Right lobe of liver (tissue), 6 donors: Measurements from ENCODE around the gene DDTL. TPM values are rescaled to one million over a fixed set of nuclear protein-coding genes. Genes with fewer than 3 reads are reported as not detected.

Source experiments
- ATAC-seq, 4 donors: fragments of 200-7000 bp; cut with Tn5 transposase; one replicate each; pipeline ENCODE4 v1.9.1; 2020; ENCODE audit warnings: mild to moderate bottlenecking in 4 of 4, moderate library complexity in 4 of 4
- DNase-seq, 3 donors: peaks; one replicate each; pipeline ENCODE4 v3.0.0-alpha.2; 2020
- H3K27ac ChIP-seq, 3 donors: fragments of 200-600 bp; one replicate each; pipeline ENCODE4 v1.8.0; 2022
- H3K27me3 ChIP-seq, 2 donors: fragments of 200-600 bp; one replicate each; pipeline ENCODE4 v1.8.0; 2022
- H3K36me3 ChIP-seq, 4 donors: fragments of 200-600 bp; sonication (generic) in 1 of 4; one replicate each; pipeline versions ENCODE4 v1.5.1 to v1.8.0; 2017 to 2022; ENCODE audit warnings: control low read depth in 1 of 4
- H3K4me1 ChIP-seq, 4 donors: fragments of 200-600 bp; sonication (generic) in 1 of 4; one replicate each; pipeline versions ENCODE4 v1.5.1 to v1.8.0; 2017 to 2022; ENCODE audit warnings: control low read depth in 1 of 4
- H3K4me3 ChIP-seq, 3 donors: fragments of 200-600 bp; one replicate each; pipeline ENCODE4 v1.8.0; 2022
- H3K9me3 ChIP-seq, 4 donors: fragments of 200-600 bp; sonication (generic) in 1 of 4; one replicate each; pipeline versions ENCODE4 v1.5.1 to v1.8.0; 2017 to 2022; ENCODE audit warnings: control low read depth in 1 of 4
- CTCF ChIP-seq, 4 donors: fragments of 200-600 bp in 3 of 4; fragments of 450-650 bp in 1 of 4; IDR thresholded peaks; one replicate each; pipeline versions ENCODE4 v1.5.1 to v1.8.0; 2016 to 2022; ENCODE audit warnings: antibody characterized with exemption in 4 of 4, mild to moderate bottlenecking in 2 of 4
- POLR2A ChIP-seq: fragments of 450-650 bp; IDR thresholded peaks from one replicate; pipeline ENCODE4 v1.6.1; 2017; ENCODE audit warnings: antibody characterized with exemption, mild to moderate bottlenecking
- WGBS: methylation state at CpG from one replicate; pipeline ENCODE4 v1.1.6; 2018; ENCODE audit warnings: low coverage, low lambda C conversion rate; ENCODE audit not compliant: insufficient coverage; ENCODE audit errors: missing lambda C conversion rate; 5-methylcytosine and 5-hydroxymethylcytosine counted together
- intact Hi-C, 2 donors: fragments of 100-400 bp; cut with DNase I; formaldehyde crosslinking; loops; one replicate each; pipeline versions ENCODE4 v1.11.2 to v1.14.1; 2022
- total RNA-seq, 6 experiments: library from RNA; depleted of rRNA in 2 of 6; stranded (reverse); fragments of >200 nt in 2 of 6; fragmentation: NEBNext Ultra II Directional in 3 of 6; extraction: Animal tissue kit (Norgen Biotek cat#: 25700) in 3 of 6; gene quantifications; one replicate each; pipeline versions ENCODE4 v1.1.0 to v1.2.4, GENCODE V29; 2016 to 2023
- donor health status: DM: no; HTN: yes; CAD: no.
- donor health status: DM: no; HTN: no; CAD: no.
- donor health status: DM: no; HTN: no; CAD: no.
- donor health status: DM: no; HTN: yes; CAD: no.
- donor health status: DM: no; HTN: yes; CAD: no.

Gene DDTL
- total RNA-seq, 6 experiments from 2014 or later: 3.5 to 7.1 TPM; not detected in 4

GRCh38 chr22:24016156-24016555, 49.5 kb downstream of the DDTL start:
- Histone ChIP-seq H3K27me3 (no peaks in the 10 kb centered on the region), H3K36me3 (no peaks in the 10 kb centered on the region), H3K27ac (no peak overlapping the region), H3K4me3 (no peak overlapping the region), H3K4me1 (peaks cover 0 to 7% (median 0%) of the 10 kb centered on the region in 4 donors), H3K9me3 (no peaks in the 10 kb centered on the region)
- TF ChIP-seq CTCF (IDR thresholded peaks at IDR 0.05): no peak
- no peak for TF ChIP-seq POLR2A
- intact Hi-C loops: no loop called here
- DNase-seq: no peak
- ATAC-seq: no peak
- 93% methylated on average over 1 of the region's 1 CpG for WGBS

DNA sequence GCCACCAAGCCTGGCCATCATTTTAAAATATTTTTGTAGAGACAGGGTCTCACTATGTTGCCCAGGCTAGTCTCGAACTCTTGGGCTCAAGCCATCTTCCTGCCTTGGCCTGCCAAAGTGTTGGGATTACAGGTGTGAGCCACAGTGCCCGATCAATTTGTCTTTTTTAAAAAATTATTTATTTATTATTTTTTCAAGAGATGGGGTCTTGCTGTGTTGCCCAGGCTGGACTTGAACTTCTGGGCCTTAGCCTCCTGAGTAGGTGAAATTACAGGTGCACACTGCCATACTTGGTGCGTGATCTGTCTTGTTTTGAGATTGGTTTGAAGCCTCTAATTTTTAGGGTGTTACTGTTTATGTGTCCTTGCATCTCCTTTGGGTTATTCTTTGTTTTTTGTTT, 54.6 kb downstream of the DDTL start:
- DNase-seq (no peak), ATAC-seq (no peak)
- Histone ChIP-seq H3K9me3 (no peaks in the 10 kb centered on the region), H3K4me1 (no peaks in the 10 kb centered on the region), H3K27ac (no peak overlapping the region), H3K36me3 (no peaks in the 10 kb centered on the region), H3K4me3 (no peak overlapping the region), H3K27me3 (no peaks in the 10 kb centered on the region)
- intact Hi-C loops: no loop called here
- TF ChIP-seq POLR2A: no peak
- TF ChIP-seq CTCF (IDR thresholded peaks at IDR 0.05): no peak
- WGBS: 94% methylated on average over 3 of the region's 3 CpGs

Other genes starting within 250 kb of the DDTL start
- 1 to 10 TPM in 2 of 6 experiments, under 1 TPM in 4; 0.51 to 1.2 (median 0.85) TPM for gene ZNF70, start 215.8 kb upstream of the DDTL start, total RNA-seq
- 1 to 10 TPM in 2 of 6 experiments, under 1 TPM in 3, not detected in 1; 0.59 to 3.9 (median 0.70) TPM for gene VPREB3, start 212.5 kb upstream of the DDTL start, total RNA-seq
- not detected for gene C22orf15, start 203.9 kb upstream of the DDTL start, total RNA-seq
- gene CHCHD10, start 198.9 kb upstream of the DDTL start, total RNA-seq: 100 to 1,000 TPM; 133 to 416 (median 252) TPM
- gene MMP11, start 194.0 kb upstream of the DDTL start, total RNA-seq: 1 to 10 TPM in 2 of 6 experiments, under 1 TPM in 4; 0.59 to 1.3 (median 0.90) TPM
- gene SMARCB1, start 179.9 kb upstream of the DDTL start, total RNA-seq: 10 to 100 TPM; 19.9 to 70.2 (median 25.3) TPM
- gene DERL3, start 127.9 kb upstream of the DDTL start, total RNA-seq: 1 to 10 TPM; 1.1 to 7.1 (median 4.1) TPM
- gene SLC2A11, start 109.0 kb upstream of the DDTL start, total RNA-seq: 1 to 10 TPM; 2.9 to 7.1 (median 5.0) TPM
- gene MIF, start 72.5 kb upstream of the DDTL start, total RNA-seq: 100 to 1,000 TPM in 5 of 6 experiments, 10 to 100 TPM in 1; 79.4 to 561 (median 307) TPM
- gene GSTT2B, start 5.7 kb upstream of the DDTL start, total RNA-seq: 10 to 100 TPM in 2 of 6 experiments, 1 to 10 TPM in 2, under 1 TPM in 1, not detected in 1; 0.50 to 23.7 (median 3.4) TPM
- 100 to 1,000 TPM; 198 to 587 (median 295) TPM for gene DDT, start 7.6 kb downstream of the DDTL start, total RNA-seq
- gene GSTT2, start 13.2 kb downstream of the DDTL start, total RNA-seq: under 1 TPM in 1 of 6 experiments, not detected in 5; 0.76 TPM
- gene GSTT4, start 38.6 kb downstream of the DDTL start, total RNA-seq: not detected
- 10 to 100 TPM; 17.1 to 22.8 (median 19.2) TPM for gene CABIN1, start 44.4 kb downstream of the DDTL start, total RNA-seq
- 1 to 10 TPM in 4 of 6 experiments, under 1 TPM in 2; 0.61 to 6.8 (median 2.0) TPM for gene SUSD2, start 214.6 kb downstream of the DDTL start, total RNA-seq